Osteocyte (in vitro differentiated cells): ENCODE results near the gene PDE4D. TPM values are rescaled to one million over a fixed set of nuclear protein-coding genes. Genes with fewer than 3 reads are reported as not detected.

Experiments
- DNase-seq: peaks from one replicate; pipeline ENCODE4 v3.0.0; 2021; ENCODE audit warnings: mixed read lengths; ENCODE audit not compliant: unreplicated experiment; ENCODE audit errors: extremely low spot score
- H3K27ac Mint-ChIP-seq: one replicate; pipeline ENCODE4 v1.8.0; 2021; ENCODE audit warnings: mild to moderate bottlenecking, mixed read lengths; ENCODE audit not compliant: unreplicated experiment
- H3K27me3 Mint-ChIP-seq: one replicate; pipeline ENCODE4 v1.8.0; 2021; ENCODE audit warnings: mixed read lengths; ENCODE audit not compliant: unreplicated experiment
- H3K36me3 Mint-ChIP-seq: one replicate; pipeline ENCODE4 v1.8.0; 2021; ENCODE audit warnings: mixed read lengths; ENCODE audit not compliant: unreplicated experiment
- H3K4me1 Mint-ChIP-seq: one replicate; pipeline ENCODE4 v1.8.0; 2021; ENCODE audit warnings: mixed read lengths; ENCODE audit not compliant: unreplicated experiment
- H3K4me3 Mint-ChIP-seq: one replicate; pipeline ENCODE4 v1.8.0; 2021; ENCODE audit warnings: mild to moderate bottlenecking, moderate library complexity, mixed read lengths; ENCODE audit not compliant: unreplicated experiment
- H3K9me3 Mint-ChIP-seq: one replicate; pipeline ENCODE4 v1.8.0; 2021; ENCODE audit warnings: mixed read lengths; ENCODE audit not compliant: unreplicated experiment
- total RNA-seq: library from RNA; stranded (reverse); gene quantifications from 2 replicates; pipeline ENCODE4 v1.2.1, GENCODE V29; 2021
- TF ChIP-seq, protein P1 (sequence below): fragments of 200-600 bp; sonication (generic); IDR thresholded peaks from 2 replicates; pipeline ENCODE4 v1.5.0; 2021; ENCODE audit warnings: antibody characterized with exemption, mild to moderate bottlenecking, moderate library complexity

Gene PDE4D
- total RNA-seq, 1 donor from 2014 or later, result 24.2 TPM

- H3K27me3 Mint-ChIP-seq, result no peaks in the 10 kb centered on the region
- peak overlapping the region; percentile 44 for H3K27ac Mint-ChIP-seq
- no peak for DNase-seq
- no peaks in the 10 kb centered on the region for H3K9me3 Mint-ChIP-seq
- peak overlapping the region; percentile 34 for H3K4me3 Mint-ChIP-seq
- TF ChIP-seq, protein P1, sequence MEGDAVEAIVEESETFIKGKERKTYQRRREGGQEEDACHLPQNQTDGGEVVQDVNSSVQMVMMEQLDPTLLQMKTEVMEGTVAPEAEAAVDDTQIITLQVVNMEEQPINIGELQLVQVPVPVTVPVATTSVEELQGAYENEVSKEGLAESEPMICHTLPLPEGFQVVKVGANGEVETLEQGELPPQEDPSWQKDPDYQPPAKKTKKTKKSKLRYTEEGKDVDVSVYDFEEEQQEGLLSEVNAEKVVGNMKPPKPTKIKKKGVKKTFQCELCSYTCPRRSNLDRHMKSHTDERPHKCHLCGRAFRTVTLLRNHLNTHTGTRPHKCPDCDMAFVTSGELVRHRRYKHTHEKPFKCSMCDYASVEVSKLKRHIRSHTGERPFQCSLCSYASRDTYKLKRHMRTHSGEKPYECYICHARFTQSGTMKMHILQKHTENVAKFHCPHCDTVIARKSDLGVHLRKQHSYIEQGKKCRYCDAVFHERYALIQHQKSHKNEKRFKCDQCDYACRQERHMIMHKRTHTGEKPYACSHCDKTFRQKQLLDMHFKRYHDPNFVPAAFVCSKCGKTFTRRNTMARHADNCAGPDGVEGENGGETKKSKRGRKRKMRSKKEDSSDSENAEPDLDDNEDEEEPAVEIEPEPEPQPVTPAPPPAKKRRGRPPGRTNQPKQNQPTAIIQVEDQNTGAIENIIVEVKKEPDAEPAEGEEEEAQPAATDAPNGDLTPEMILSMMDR, result no peak
- no peaks in the 10 kb centered on the region for H3K36me3 Mint-ChIP-seq
- peaks cover 10% of the 10 kb centered on the region for H3K4me1 Mint-ChIP-seq
Measured at GRCh38 chr5:59607138-59607765, 286.3 kb downstream of the PDE4D start.

- Mint-ChIP-seq H3K4me1 (peaks cover 10% of the 10 kb centered on the region), H3K4me3 (no peak overlapping the region)
Measured at GRCh38 chr5:59605915-59606314, 287.6 kb downstream of the PDE4D start.

GRCh38 chr5:59604111-59604510 lies 289.4 kb downstream of the PDE4D start:
- H3K36me3 Mint-ChIP-seq, result peaks cover 2% of the 10 kb centered on the region
- DNase-seq, result no peak
- no peaks in the 10 kb centered on the region for H3K9me3 Mint-ChIP-seq
- peaks cover 10% of the 10 kb centered on the region for H3K4me1 Mint-ChIP-seq
- no peak overlapping the region for H3K27ac Mint-ChIP-seq
- H3K4me3 Mint-ChIP-seq, result no peak overlapping the region
- no peaks in the 10 kb centered on the region for H3K27me3 Mint-ChIP-seq
- TF ChIP-seq, protein P1, result no peak

More at GRCh38 chr5:59605915-59606314, 287.6 kb downstream of the PDE4D start:
- H3K27me3 Mint-ChIP-seq, result no peaks in the 10 kb centered on the region
- H3K36me3 Mint-ChIP-seq, result peaks cover 2% of the 10 kb centered on the region
- no peak overlapping the region for H3K27ac Mint-ChIP-seq
- H3K9me3 Mint-ChIP-seq, result no peaks in the 10 kb centered on the region
- no peak for DNase-seq
- TF ChIP-seq, protein P1, result no peak

GRCh38 chr5:59600998-59601397 lies 292.5 kb downstream of the PDE4D start:
- H3K9me3 Mint-ChIP-seq, result no peaks in the 10 kb centered on the region
- TF ChIP-seq, protein P1, result no peak
- H3K27me3 Mint-ChIP-seq, result no peaks in the 10 kb centered on the region
- H3K4me3 Mint-ChIP-seq, result no peak overlapping the region
- no peak overlapping the region for H3K27ac Mint-ChIP-seq
- H3K4me1 Mint-ChIP-seq, result peaks cover 21% of the 10 kb centered on the region
- DNase-seq, result no peak
- peaks cover 2% of the 10 kb centered on the region for H3K36me3 Mint-ChIP-seq

- H3K4me1 Mint-ChIP-seq, result peaks cover 24% of the 10 kb centered on the region
- H3K36me3 Mint-ChIP-seq, result peaks cover 2% of the 10 kb centered on the region
- H3K27me3 Mint-ChIP-seq, result no peaks in the 10 kb centered on the region
- DNase-seq, result no peak
- no peaks in the 10 kb centered on the region for H3K9me3 Mint-ChIP-seq
- no peak overlapping the region for H3K27ac Mint-ChIP-seq
- H3K4me3 Mint-ChIP-seq, result no peak overlapping the region
- TF ChIP-seq, protein P1, result no peak
Measured at GRCh38 chr5:59600153-59600552, 293.4 kb downstream of the PDE4D start.
